ENCODE measurements around the gene BTRC.

- TF ChIP-seq CTCF (IDR thresholded peaks at IDR 0.05) (no peak), POLR2A (IDR thresholded peaks at IDR 0.05) (no peak)
Measured at GRCh38 chr10:101442456-101442800, 88.5 kb downstream of the BTRC start.

All from right lobe of liver (tissue), 4 donors.